RWPE1 (cell line): ENCODE measurements around the gene CLN6.
A peak's percentile ranks its signal among the peaks of the same experiment; 100 is the strongest.
"Not testable (repeated sequence)": the region's sequence is repeated elsewhere in the genome, so short reads cannot be mapped to it uniquely, and the experiment has no call there.

Experiments used
- CTCF ChIA-PET: fragments of 350-600 bp; sonication (Branson Sonifier 250); formaldehyde crosslinking; extraction: SDS; loops from one replicate; lab custom pipeline; 2021; lab: Yijun Ruan, JAX
- POLR2A ChIA-PET: fragments of 400-600 bp; formaldehyde crosslinking; extraction: SDS; loops from one replicate; lab custom pipeline; 2020; ENCODE audit warnings: antibody characterized with exemption; ENCODE audit not compliant: low non-redundant PET; lab: Yijun Ruan, JAX
- DNase-seq: peaks from one replicate; pipeline ENCODE4 v3.0.0; 2012; ENCODE audit warnings: low spot score
- H3K27ac ChIP-seq: fragments of 450-650 bp; 2 replicates; pipeline ENCODE4 v1.5.1; 2017
- CTCF ChIP-seq: fragments of 450-650 bp; conservative IDR thresholded peaks from 2 replicates; pipeline ENCODE4 v1.5.1; 2017; ENCODE audit warnings: low read depth, mild to moderate bottlenecking

The CLN6 gene

GRCh38 chr15:68204776-68205557 is 24.6 kb downstream of the CLN6 start, which contains the start of gene CALML4:
Gene CALML4 (minus strand): TSS chr15:68205332. CDS start chr15:68205247, 85 bp downstream.
- ChIA-PET POLR2A (interaction anchor here (0.5 kb wide), 1 partner anchor 10 kb away, joined by 4 read pairs; no protein-coding TSS in a partner anchor), CTCF (no interaction called here)
- peak within 1 kb of the TSS; percentile 69 for H3K27ac ChIP-seq
- peak; percentile 58 for DNase-seq
- no peak for TF ChIP-seq CTCF

DNA sequence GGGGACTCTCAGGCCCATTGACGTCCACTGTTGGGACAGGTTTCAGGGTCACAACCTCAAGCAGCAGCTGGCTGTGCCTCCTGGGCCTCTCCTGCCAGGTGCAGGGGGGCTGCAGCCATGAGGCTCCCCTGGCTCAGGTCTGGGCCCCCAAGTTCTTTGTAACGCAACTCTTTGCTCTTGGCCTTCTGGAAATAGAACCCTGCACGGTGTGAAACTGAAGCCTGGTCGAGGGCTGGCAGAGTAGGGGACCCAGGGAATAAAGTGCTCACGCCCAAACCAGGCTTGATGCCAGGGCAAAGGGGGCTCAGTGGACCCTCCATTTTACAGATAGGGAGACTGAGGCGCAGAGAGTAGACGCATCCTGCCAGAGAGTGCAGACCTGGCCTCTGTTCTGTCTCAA is 25.2 kb downstream of the CLN6 start:
- ChIA-PET CTCF (no interaction called here), POLR2A (no interaction called here)
- peak overlapping the region; percentile 69 for H3K27ac ChIP-seq
- no peak for TF ChIP-seq CTCF
- no peak for DNase-seq

- POLR2A ChIA-PET = no interaction called here
- CTCF ChIA-PET = no interaction called here
- no peak for TF ChIP-seq CTCF
- peak overlapping the region; percentile 69 for H3K27ac ChIP-seq
- no peak for DNase-seq
Observed at GRCh38 chr15:68203956-68204355, 25.6 kb downstream of the CLN6 start.

DNA sequence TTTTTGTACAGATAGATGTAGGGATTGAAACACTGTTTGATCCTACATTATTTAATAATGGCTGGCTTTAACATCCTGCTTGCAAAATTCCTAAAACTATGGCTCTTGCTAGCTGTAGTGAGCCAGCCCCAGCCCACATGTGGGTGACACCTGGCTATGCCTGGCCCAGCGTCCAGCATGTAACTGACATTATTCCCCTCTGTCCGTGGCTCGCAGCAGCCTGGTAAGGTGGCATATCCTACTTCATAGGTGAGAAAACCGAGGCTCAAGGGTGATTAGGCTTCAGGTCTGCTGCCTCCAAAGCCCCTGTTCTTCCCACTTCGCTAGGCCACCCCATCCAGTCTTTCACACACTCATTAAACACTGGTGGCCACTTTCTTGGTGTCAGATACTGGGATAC is 26.0 kb downstream of the CLN6 start:
- TF ChIP-seq CTCF = no peak
- POLR2A ChIA-PET = no interaction called here

DNA sequence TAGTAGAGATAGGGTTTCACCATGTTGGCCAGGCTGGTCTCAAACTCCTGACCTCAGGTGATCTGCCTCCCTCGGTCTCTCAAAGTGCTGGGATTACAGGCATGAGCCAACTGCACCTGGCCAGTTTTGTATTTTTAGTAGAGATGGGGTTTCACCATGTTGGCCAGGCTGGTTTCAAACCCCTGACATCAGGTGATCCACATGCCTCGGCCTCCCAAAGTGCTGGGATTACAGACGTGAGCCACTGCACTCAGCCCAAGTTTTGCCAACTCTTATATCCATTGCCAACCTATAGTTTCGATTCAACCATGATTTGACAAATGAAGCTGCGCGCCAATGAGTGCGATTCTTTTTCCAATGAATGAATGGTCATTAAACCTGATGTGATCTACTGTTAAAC is 26.5 kb downstream of the CLN6 start:
- H3K27ac ChIP-seq, CTCF ChIA-PET, POLR2A ChIA-PET, DNase-seq: not testable (repeated sequence)

More for the DNA sequence above, 26.0 kb downstream of the CLN6 start:
- CTCF ChIA-PET = no interaction called here
- H3K27ac ChIP-seq = peak overlapping the region; percentile 69; the same call in 1 of the 2 replicates
- no peak for DNase-seq

GRCh38 chr15:68201879-68202261 is 27.7 kb downstream of the CLN6 start:
- no peak for TF ChIP-seq CTCF
- ChIA-PET POLR2A (no interaction called here), CTCF (interaction anchor here (1.2 kb wide), 1 partner anchor 9 kb away, joined by 4 read pairs; no protein-coding TSS in a partner anchor)
- no peak for DNase-seq
- H3K27ac ChIP-seq = no peak overlapping the region

GRCh38 chr15:68201153-68201878 is 28.2 kb downstream of the CLN6 start:
- TF ChIP-seq CTCF = no peak
- DNase-seq = no peak
- H3K27ac ChIP-seq = no peak overlapping the region; the same call in 1 of the 2 replicates
- ChIA-PET POLR2A (no interaction called here), CTCF (interaction anchor here (1.2 kb wide), 1 partner anchor 10 kb away, joined by 4 read pairs; no protein-coding TSS in a partner anchor)
